Posterior cingulate gyrus (tissue), 11 donors: ENCODE measurements around the gene ABCC10.
A peak's percentile ranks its signal among the peaks of the same experiment; 100 is the strongest.
"Not testable (repeated sequence)": the region's sequence is repeated elsewhere in the genome, so short reads cannot be mapped to it uniquely, and the experiment has no call there.

Experiments used
- DNase-seq, 10 donors: peaks; one replicate each; pipeline versions ENCODE4 v3.0.0 to v3.0.0-alpha.2; 2020 to 2021; ENCODE audit warnings: mixed read lengths in 3 of 10
- intact Hi-C: fragments of 100-400 bp; cut with DNase I; formaldehyde crosslinking; loops from one replicate; pipeline ENCODE4 v1.15.1; 2023

ABCC10 gene

GRCh38 chr6:43467265-43467664, 39.9 kb downstream of the ABCC10 start:
- DNase-seq, intact Hi-C loops: not testable (repeated sequence)

- DNase-seq: no peak
- intact Hi-C loops: no loop called here
Measured at GRCh38 chr6:43467752-43468151, 40.4 kb downstream of the ABCC10 start.

GRCh38 chr6:43468240-43468639, 40.9 kb downstream of the ABCC10 start:
- intact Hi-C loops: no loop called here
- DNase-seq: no peak

GRCh38 chr6:43468748-43469681, 41.7 kb downstream of the ABCC10 start:
- intact Hi-C loops: no loop called here
- no peak for DNase-seq

GRCh38 chr6:43469947-43470346, 42.6 kb downstream of the ABCC10 start:
- DNase-seq: no peak
- intact Hi-C loops: no loop called here

- intact Hi-C loops: no loop called here
- no peak for DNase-seq
Measured at GRCh38 chr6:43471399-43471798, 44.1 kb downstream of the ABCC10 start.

- DNase-seq: no peak
- intact Hi-C loops: no loop called here
Measured at GRCh38 chr6:43472515-43472914, 45.2 kb downstream of the ABCC10 start.

GRCh38 chr6:43475516-43475915, 48.2 kb downstream of the ABCC10 start:
- DNase-seq: no peak

GRCh38 chr6:43476746-43477145, 49.4 kb downstream of the ABCC10 start:
- intact Hi-C loops: loop anchor here (1.0 kb wide), 1 partner anchor 36 kb away; no protein-coding TSS in a partner anchor
- DNase-seq: no peak

More at GRCh38 chr6:43475516-43475915, 48.2 kb downstream of the ABCC10 start:
- intact Hi-C loops: no loop called here

GRCh38 chr6:43477235-43478007, 50.1 kb downstream of the ABCC10 start, which contains the start of gene TJAP1:
TJAP1 (plus strand) TSS chr6:43477570; CDS start chr6:43499002, 21,432 bp downstream.
- intact Hi-C loops: loop anchor here (1.0 kb wide), 1 partner anchor 35 kb away; no protein-coding TSS in a partner anchor
- DNase-seq: peak; percentile 91 to 99 (median 95)

- no peak for DNase-seq
- intact Hi-C loops: no loop called here
Measured at GRCh38 chr6:43478008-43478372, 50.6 kb downstream of the ABCC10 start.

- DNase-seq: no peak
- intact Hi-C loops: no loop called here
Measured at GRCh38 chr6:43481075-43481474, 53.7 kb downstream of the ABCC10 start.

GRCh38 chr6:43481591-43482236, 54.4 kb downstream of the ABCC10 start:
- intact Hi-C loops: no loop called here
- no peak for DNase-seq

- intact Hi-C loops: no loop called here
- peak in 1 of 10 donors; percentile 80 for DNase-seq
Measured at GRCh38 chr6:43488667-43489276, 61.4 kb downstream of the ABCC10 start.

GRCh38 chr6:43489277-43490072, 62.1 kb downstream of the ABCC10 start:
- intact Hi-C loops: no loop called here

GRCh38 chr6:43490523-43490939, 63.2 kb downstream of the ABCC10 start:
- DNase-seq: peak in 1 of 10 donors; percentile 80
- intact Hi-C loops: no loop called here

More at GRCh38 chr6:43489277-43490072, 62.1 kb downstream of the ABCC10 start:
- DNase-seq: peak; percentile 87 to 99 (median 90)

GRCh38 chr6:43491750-43492661, 64.7 kb downstream of the ABCC10 start:
- intact Hi-C loops: no loop called here
- DNase-seq: peak; percentile 81 to 98 (median 94)

GRCh38 chr6:43492673-43493072, 65.3 kb downstream of the ABCC10 start:
- peak in 2 of 10 donors; percentile 53 to 79 for DNase-seq
- intact Hi-C loops: no loop called here
